HepG2 (cell line): ENCODE data around the gene RABIF. TPM values are rescaled to one million over a fixed set of nuclear protein-coding genes. Genes with fewer than 3 reads are reported as not detected.
A peak's percentile ranks its signal among the peaks of the same experiment; 100 is the strongest.

Source experiments
- HNRNPLL ChIP-seq: fragments of 200-400 bp; formaldehyde crosslinking; IDR thresholded peaks from 2 replicates; pipeline ENCODE4 v1.6.1; 2017; ENCODE audit warnings: mild to moderate bottlenecking, low read depth, low read length; ENCODE audit not compliant: poor library complexity, severe bottlenecking
- KDM2A ChIP-seq: sonication (generic); formaldehyde crosslinking; IDR thresholded peaks from 2 replicates; pipeline ENCODE4 v1.4.0; 2020; ENCODE audit warnings: low read depth, missing genetic modification reagents, borderline replicate concordance
- KDM5B ChIP-seq: sonication (generic); formaldehyde crosslinking; IDR thresholded peaks from 2 replicates; pipeline ENCODE4 v1.4.0; 2020; ENCODE audit warnings: missing genetic modification reagents, mild to moderate bottlenecking, borderline replicate concordance
- KLF6 ChIP-seq: IDR thresholded peaks from 2 replicates; pipeline ENCODE4 v1.8.0; 2016; ENCODE audit warnings: missing biosample characterization, missing genetic modification reagents
- MED8 ChIP-seq: sonication (generic); formaldehyde crosslinking; IDR thresholded peaks from 2 replicates; pipeline ENCODE4 v1.8.1; 2023; ENCODE audit warnings: mild to moderate bottlenecking, missing genetic modification reagents; ENCODE audit not compliant: insufficient replicate concordance
- MIER3 ChIP-seq: IDR thresholded peaks from 2 replicates; pipeline ENCODE4 v1.6.1; 2016; ENCODE audit warnings: missing compliant biosample characterization, borderline replicate concordance
- NFIB ChIP-seq: sonication (generic); formaldehyde crosslinking; IDR thresholded peaks from 2 replicates; pipeline ENCODE4 v1.9.0; 2021; ENCODE audit warnings: missing genetic modification reagents, mild to moderate bottlenecking, borderline replicate concordance
- SOX5 ChIP-seq: IDR thresholded peaks from 2 replicates; pipeline ENCODE4 v1.6.1; 2016; ENCODE audit warnings: borderline replicate concordance
- ZBTB40 ChIP-seq, 2 experiments: fragments of 450-650 bp in 1 of 2; sonication (generic) in 1 of 2; formaldehyde crosslinking in 1 of 2; IDR thresholded peaks; 2 replicates each; pipeline versions ENCODE4 v1.6.1 to v1.8.0; 2016 to 2022; ENCODE audit warnings: antibody characterized with exemption in 1 of 2, mild to moderate bottlenecking in 1 of 2, missing genetic modification reagents in 1 of 2
- ZNF138 ChIP-seq: sonication (generic); formaldehyde crosslinking; IDR thresholded peaks from 2 replicates; pipeline ENCODE4 v1.5.0; 2020; ENCODE audit warnings: mild to moderate bottlenecking, low read depth, missing genetic modification reagents
- ZNF3 ChIP-seq: IDR thresholded peaks from 2 replicates; pipeline ENCODE4 v1.7.0; 2017; ENCODE audit warnings: inconsistent platforms
- ZNF44 ChIP-seq: sonication (generic); formaldehyde crosslinking; IDR thresholded peaks from 2 replicates; pipeline ENCODE4 v1.5.1; 2020; ENCODE audit warnings: mild to moderate bottlenecking, missing genetic modification reagents
- ZNF564 ChIP-seq: sonication (generic); formaldehyde crosslinking; IDR thresholded peaks from 2 replicates; pipeline ENCODE4 v1.8.1; 2023; ENCODE audit warnings: mild to moderate bottlenecking, missing genetic modification reagents
- ZNF879 ChIP-seq: sonication (generic); formaldehyde crosslinking; IDR thresholded peaks from 2 replicates; pipeline ENCODE4 v1.8.1; 2023; ENCODE audit warnings: missing genetic modification reagents
- polyA plus RNA-seq, 8 experiments: library from polyadenylated mRNA; depleted of rRNA in 3 of 8; stranded (reverse) in 7 of 8; unstranded in 1 of 8; fragments of >200 nt; fragmentation: Illumina TruSeq in 4 of 8; extraction: Trizol in 4 of 8; gene quantifications; 2 replicates each; pipeline versions ENCODE4 v1.2.1 to v1.2.3, GENCODE V29; 2011 to 2016; ENCODE audit warnings: low read depth in 4 of 8, missing spikeins in 1 of 8, mixed read lengths in 1 of 8; ENCODE audit not compliant: insufficient read depth in 1 of 8
- total RNA-seq, 5 experiments: library from RNA; depleted of rRNA; stranded (reverse); fragments of >200 nt; fragmentation: Illumina TruSeq; extraction: Trizol; gene quantifications; 2 replicates each; pipeline ENCODE4 v1.2.3, GENCODE V29; 2016; ENCODE audit warnings: low read depth in 1 of 5
- TF ChIP-seq, protein P1 (sequence below): sonication (generic); formaldehyde crosslinking; IDR thresholded peaks from 2 replicates; pipeline ENCODE4 v1.9.0; 2021; ENCODE audit warnings: missing genetic modification reagents, borderline replicate concordance
- TF ChIP-seq, protein P2 (sequence below): IDR thresholded peaks from 2 replicates; pipeline ENCODE4 v1.6.1; 2016; ENCODE audit warnings: missing genetic modification reagents, missing compliant biosample characterization

RABIF gene
- total and polyA plus RNA-seq, 2 of the 13 experiments (the other 11 are each of a cell fraction or from before 2014, with no cell fraction given), result 7.6 to 8.3 TPM

DNA sequence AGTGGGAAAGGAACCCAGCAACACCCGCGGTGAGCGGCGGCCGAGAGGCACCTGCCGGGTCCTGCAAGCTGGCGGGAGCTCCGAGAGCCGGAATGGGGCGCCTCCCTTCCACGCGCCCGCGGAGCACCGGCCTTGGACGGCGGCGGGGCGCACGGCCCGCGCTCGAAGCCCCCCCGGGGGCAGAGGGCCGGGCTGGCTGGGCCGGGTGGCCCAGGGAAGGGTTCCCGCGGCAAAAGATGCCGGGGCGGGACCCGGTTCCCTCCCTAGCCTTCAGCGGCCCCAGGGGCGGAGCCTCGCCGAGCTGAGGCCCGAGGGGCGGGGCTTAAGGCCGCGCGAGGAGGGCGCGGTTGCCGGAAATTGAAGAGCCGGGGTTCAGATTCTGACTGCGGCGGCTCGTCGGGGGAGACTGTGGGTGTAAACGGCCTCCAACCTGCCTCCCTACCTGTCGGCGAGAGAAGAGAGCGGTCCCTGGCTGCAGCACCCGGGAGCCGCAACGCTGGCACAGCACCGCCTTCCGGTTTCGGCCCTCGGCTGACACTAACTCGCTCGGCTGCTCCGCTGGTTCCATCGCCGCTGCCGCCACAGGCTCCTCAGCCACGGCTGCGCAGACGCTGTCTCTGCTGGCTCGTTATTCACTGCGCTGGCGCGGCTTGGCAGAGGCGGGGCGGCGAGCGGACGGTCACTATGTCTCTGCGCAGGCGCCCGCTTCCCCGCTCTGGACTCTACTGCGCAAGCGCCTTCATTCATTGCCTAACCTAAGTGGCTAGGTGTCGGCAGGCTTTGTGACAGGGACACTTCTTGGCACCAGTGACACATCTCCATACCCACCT, at the start of gene RABIF (continued):
- TF ChIP-seq ZBTB40 (IDR thresholded peaks at IDR 0.05) (no peak), ZBTB40 (CRISPR knock-in tag; IDR thresholded peaks at IDR 0.05) (peak; percentile 73; the same call in 1 of the 2 replicates), NFIB (CRISPR knock-in tag) (no peak), ZNF3 (CRISPR knock-in tag) (no peak), ZNF564 (CRISPR knock-in tag) (no peak), ZNF44 (CRISPR knock-in tag) (no peak), KDM2A (CRISPR knock-in tag) (peak; percentile 99), ZNF138 (CRISPR knock-in tag) (peak; percentile 62), KDM5B (peak; percentile 77; the same call in 1 of the 2 replicates), HNRNPLL (peak; percentile 90), SOX5 (CRISPR knock-in tag) (no peak; the same call in 1 of the 2 replicates), MED8 (no peak), MIER3 (CRISPR knock-in tag) (no peak), KLF6 (CRISPR knock-in tag) (no peak; the same call in 1 of the 2 replicates), ZNF879 (CRISPR knock-in tag) (0 out of 2 replicates have a peak, but pooled peaks have one; percentile 68)
- TF ChIP-seq, protein P1, sequence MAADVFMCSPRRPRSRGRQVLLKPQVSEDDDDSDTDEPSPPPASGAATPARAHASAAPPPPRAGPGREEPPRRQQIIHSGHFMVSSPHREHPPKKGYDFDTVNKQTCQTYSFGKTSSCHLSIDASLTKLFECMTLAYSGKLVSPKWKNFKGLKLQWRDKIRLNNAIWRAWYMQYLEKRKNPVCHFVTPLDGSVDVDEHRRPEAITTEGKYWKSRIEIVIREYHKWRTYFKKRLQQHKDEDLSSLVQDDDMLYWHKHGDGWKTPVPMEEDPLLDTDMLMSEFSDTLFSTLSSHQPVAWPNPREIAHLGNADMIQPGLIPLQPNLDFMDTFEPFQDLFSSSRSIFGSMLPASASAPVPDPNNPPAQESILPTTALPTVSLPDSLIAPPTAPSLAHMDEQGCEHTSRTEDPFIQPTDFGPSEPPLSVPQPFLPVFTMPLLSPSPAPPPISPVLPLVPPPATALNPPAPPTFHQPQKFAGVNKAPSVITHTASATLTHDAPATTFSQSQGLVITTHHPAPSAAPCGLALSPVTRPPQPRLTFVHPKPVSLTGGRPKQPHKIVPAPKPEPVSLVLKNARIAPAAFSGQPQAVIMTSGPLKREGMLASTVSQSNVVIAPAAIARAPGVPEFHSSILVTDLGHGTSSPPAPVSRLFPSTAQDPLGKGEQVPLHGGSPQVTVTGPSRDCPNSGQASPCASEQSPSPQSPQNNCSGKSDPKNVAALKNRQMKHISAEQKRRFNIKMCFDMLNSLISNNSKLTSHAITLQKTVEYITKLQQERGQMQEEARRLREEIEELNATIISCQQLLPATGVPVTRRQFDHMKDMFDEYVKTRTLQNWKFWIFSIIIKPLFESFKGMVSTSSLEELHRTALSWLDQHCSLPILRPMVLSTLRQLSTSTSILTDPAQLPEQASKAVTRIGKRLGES (CRISPR knock-in tag), result no peak
- TF ChIP-seq, protein P2, sequence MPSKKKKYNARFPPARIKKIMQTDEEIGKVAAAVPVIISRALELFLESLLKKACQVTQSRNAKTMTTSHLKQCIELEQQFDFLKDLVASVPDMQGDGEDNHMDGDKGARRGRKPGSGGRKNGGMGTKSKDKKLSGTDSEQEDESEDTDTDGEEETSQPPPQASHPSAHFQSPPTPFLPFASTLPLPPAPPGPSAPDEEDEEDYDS (CRISPR knock-in tag), result peak; percentile 52; the same call in 1 of the 2 replicates
